ENCODE data around the gene TP53I11.

GRCh38 chr11:44957776-44958564, 7.3 kb upstream of the TP53I11 start:
- TF ChIP-seq POLR2A (IDR thresholded peaks at IDR 0.05) (no peak), CTCF (IDR thresholded peaks at IDR 0.05) (no peak)

All from lower leg skin (tissue), 3 donors.